Keratinocyte (primary cell): Measurements from ENCODE around the gene FBN2. TPM values are rescaled to one million over a fixed set of nuclear protein-coding genes. Genes with fewer than 3 reads are reported as not detected.
A peak's percentile ranks its signal among the peaks of the same experiment; 100 is the strongest.

Source experiments
- DNase-seq: peaks from one replicate; pipeline ENCODE4 v3.0.0-alpha.2; 2011; ENCODE audit warnings: low read depth, missing footprints, low spot score
- FAIRE-seq: peaks from 2 replicates; lab custom pipeline; 2011; peaks lifted over from hg19 to GRCh38; lab: Jason Lieb, UNC
- H2AFZ ChIP-seq: 2 replicates; pipeline ENCODE4 v1.6.0; 2012; ENCODE audit warnings: low read length, control low read depth, inconsistent platforms; ENCODE audit not compliant: control insufficient read depth
- H3K27ac ChIP-seq: 2 replicates; pipeline ENCODE4 v1.5.1; 2011; ENCODE audit warnings: low read length; ENCODE audit not compliant: control insufficient read depth, insufficient read depth
- H3K27me3 ChIP-seq: 3 replicates; pipeline ENCODE4 v1.6.0; 2011; ENCODE audit warnings: low read length; ENCODE audit not compliant: control insufficient read depth, insufficient read depth; ENCODE audit errors: extremely low read depth
- H3K36me3 ChIP-seq, 2 experiments: 2 replicates in 1 of 2; 3 replicates in 1 of 2; pipeline ENCODE4 v1.5.1; 2011; ENCODE audit warnings: low read length in 2 of 2, mild to moderate bottlenecking in 1 of 2; ENCODE audit not compliant: control insufficient read depth in 2 of 2, insufficient read depth in 2 of 2; ENCODE audit errors: extremely low read depth in 1 of 2
- H3K4me1 ChIP-seq: 3 replicates; pipeline ENCODE4 v1.5.1; 2011; ENCODE audit warnings: low read length; ENCODE audit not compliant: control insufficient read depth, insufficient read depth; ENCODE audit errors: extremely low read depth
- H3K4me2 ChIP-seq: 3 replicates; pipeline ENCODE4 v1.6.0; 2011; ENCODE audit warnings: low read depth, low read length; ENCODE audit not compliant: control insufficient read depth, insufficient read depth; ENCODE audit errors: extremely low read depth
- H3K4me3 ChIP-seq, 3 experiments: fragments of 200-600 bp in 1 of 3; sonication (generic) in 1 of 3; 2 replicates in 2 of 3; 3 replicates in 1 of 3; pipeline ENCODE4 v1.5.1; 2011 to 2016; ENCODE audit warnings: low read length in 3 of 3, mild to moderate bottlenecking in 3 of 3, control low read depth in 2 of 3, inconsistent platforms in 1 of 3, low read depth in 1 of 3, mixed read lengths in 1 of 3, mixed run types in 1 of 3, moderate library complexity in 1 of 3; ENCODE audit not compliant: control insufficient read depth in 2 of 3, insufficient read depth in 2 of 3; ENCODE audit errors: extremely low read depth in 1 of 3
- H3K79me2 ChIP-seq: 2 replicates; pipeline ENCODE4 v1.6.0; 2012; ENCODE audit warnings: low read length; ENCODE audit not compliant: control insufficient read depth, insufficient read depth
- H3K9ac ChIP-seq: 3 replicates; pipeline ENCODE4 v1.6.0; 2011; ENCODE audit warnings: low read length; ENCODE audit not compliant: control insufficient read depth, insufficient read depth; ENCODE audit errors: extremely low read depth
- H3K9me1 ChIP-seq: 3 replicates; pipeline ENCODE4 v1.6.0; 2011; ENCODE audit warnings: low read length; ENCODE audit not compliant: control insufficient read depth, insufficient read depth; ENCODE audit errors: extremely low read depth
- H3K9me3 ChIP-seq: 2 replicates; pipeline ENCODE4 v1.5.1; 2012; ENCODE audit warnings: low read depth, low read length; ENCODE audit not compliant: control insufficient read depth
- H4K20me1 ChIP-seq: 3 replicates; pipeline ENCODE4 v1.6.0; 2011; ENCODE audit warnings: low read length; ENCODE audit not compliant: control insufficient read depth, insufficient read depth; ENCODE audit errors: extremely low read depth
- CTCF ChIP-seq, 3 experiments: IDR thresholded peaks in 1 of 3; conservative IDR thresholded peaks in 1 of 3; optimal IDR thresholded peaks in 1 of 3; 2 replicates in 2 of 3; 3 replicates in 1 of 3; pipeline versions ENCODE3 to v1.5.1; 2011; ENCODE audit warnings: low read length in 3 of 3, mild to moderate bottlenecking in 3 of 3, moderate library complexity in 2 of 3, control low read depth in 1 of 3, inconsistent platforms in 1 of 3; ENCODE audit not compliant: insufficient read depth in 2 of 3; ENCODE audit errors: extremely low read depth in 1 of 3
- EZH2 ChIP-seq: IDR thresholded peaks from one replicate; pipeline ENCODE4 v1.6.1; 2012; ENCODE audit warnings: inconsistent platforms, mild to moderate bottlenecking, low read length, moderate library complexity
- dilution Hi-C: fragments of 300-500 bp; cut with MboI; formaldehyde crosslinking; loops from one replicate; pipeline ENCODE4 v1.7.0; 2020; ENCODE audit warnings: low sequenced_read_pairs; ENCODE audit not compliant: extremely low pct_ligation_motif_present
- polyA plus RNA-seq, 5 experiments: library from polyadenylated mRNA; depleted of rRNA in 3 of 5; stranded (reverse) in 3 of 5; stranded (forward) in 1 of 5; unstranded in 1 of 5; fragments of >200 nt; gene quantifications; 1 replicate in 1 of 5; 2 replicates in 3 of 5; 3 replicates in 1 of 5; pipeline versions ENCODE4 v1.2.1 to v1.2.3, GENCODE V29; 2011 to 2012; ENCODE audit warnings: missing spikeins in 2 of 5, low read depth in 1 of 5, low replicate concordance in 1 of 5

FBN2 gene
- polyA plus RNA-seq, 1 donor (not counting 4 experiments of a cell fraction or from before 2014, with no cell fraction given): 30.1 TPM

DNA sequence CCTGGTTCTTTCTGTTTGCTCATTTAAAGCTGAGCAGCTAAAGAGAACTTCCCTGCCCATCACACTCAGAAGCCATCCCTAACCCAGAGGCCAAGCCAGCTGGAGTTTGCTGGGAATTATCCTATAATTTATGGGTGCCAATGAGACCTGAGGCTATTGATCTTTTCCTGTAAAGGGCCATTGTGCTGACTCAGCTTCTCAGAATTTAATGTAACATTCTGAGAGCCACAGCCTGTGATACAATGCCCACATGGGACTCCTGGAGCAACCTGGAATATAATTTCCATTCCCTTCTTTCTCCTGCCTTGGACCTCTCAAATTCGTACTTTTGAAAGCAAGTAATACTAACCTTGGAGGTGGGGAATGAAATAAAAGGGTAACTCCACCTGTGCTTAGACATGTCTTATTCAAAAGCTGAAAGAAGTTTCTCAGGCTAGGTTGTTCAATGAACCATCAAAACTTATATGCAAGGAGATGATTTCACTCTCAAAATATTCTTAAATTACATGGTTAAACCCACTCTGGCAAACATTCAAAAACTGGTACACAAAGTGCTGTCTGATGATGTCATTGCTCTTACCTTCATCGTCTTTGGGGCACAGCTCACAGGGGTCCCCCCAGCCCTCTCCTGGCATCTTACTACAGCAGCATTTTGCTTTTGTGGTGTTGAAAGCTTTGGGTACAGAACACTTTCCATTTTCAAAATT lies 247.7 kb downstream of the FBN2 start:
- Histone ChIP-seq H3K4me2 (no peak overlapping the region), H3K9ac (no peak overlapping the region), H3K27me3 (no peaks in the 10 kb centered on the region), H3K36me3 (peaks cover 12 to 17% of the 10 kb centered on the region in 2 experiments), H3K4me1 (no peaks in the 10 kb centered on the region), H3K4me3 (no peak overlapping the region), H3K27ac (peak overlapping the region; percentile 14), H2AFZ (no peak overlapping the region), H3K9me1 (no peaks in the 10 kb centered on the region), H3K9me3 (no peaks in the 10 kb centered on the region), H4K20me1 (no peaks in the 10 kb centered on the region), H3K79me2 (no peaks in the 10 kb centered on the region)
- dilution Hi-C loops: no loop called here
- TF ChIP-seq EZH2 (no peak), CTCF (optimal IDR thresholded peaks at IDR 0.05 in 1 of 3, IDR thresholded peaks at IDR 0.05 in 1 of 3, conservative IDR thresholded peaks at IDR 0.05 in 1 of 3; ENCODE audit: extremely low read depth in 1 of 3, insufficient read depth in 2 of 3, low read length in 3 of 3) (no peak)
- DNase-seq: no peak
- FAIRE-seq: no peak

DNA sequence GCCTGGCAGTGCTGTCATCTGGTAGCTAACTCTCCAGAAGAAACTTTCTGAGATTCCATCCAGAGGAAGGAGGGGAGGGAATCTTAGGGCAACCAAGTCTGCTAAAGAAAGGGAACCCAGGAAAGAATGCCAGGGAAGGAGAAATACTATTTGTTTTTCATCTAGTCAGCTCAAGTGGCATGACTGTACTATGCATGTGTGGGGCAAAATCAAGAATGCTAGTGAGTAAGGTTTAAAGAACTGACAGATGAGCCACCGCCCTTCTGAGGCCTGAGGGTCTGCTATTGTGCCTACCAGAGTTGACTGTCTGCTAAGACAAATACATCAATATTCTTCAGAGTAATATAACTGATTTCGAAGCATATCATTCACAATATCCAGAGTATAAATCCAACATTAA lies 250.3 kb downstream of the FBN2 start:
- dilution Hi-C loops: no loop called here
- Histone ChIP-seq H3K27me3 (no peaks in the 10 kb centered on the region), H4K20me1 (no peaks in the 10 kb centered on the region), H3K79me2 (no peaks in the 10 kb centered on the region), H3K36me3 (peaks cover 13 to 17% of the 10 kb centered on the region in 2 experiments), H3K9me3 (no peaks in the 10 kb centered on the region), H3K4me3 (no peak overlapping the region), H3K9ac (no peak overlapping the region), H3K9me1 (no peaks in the 10 kb centered on the region), H3K4me1 (no peaks in the 10 kb centered on the region), H3K4me2 (no peak overlapping the region), H2AFZ (no peak overlapping the region), H3K27ac (no peak overlapping the region)
- TF ChIP-seq CTCF (optimal IDR thresholded peaks at IDR 0.05 in 1 of 3, IDR thresholded peaks at IDR 0.05 in 1 of 3, conservative IDR thresholded peaks at IDR 0.05 in 1 of 3; ENCODE audit: extremely low read depth in 1 of 3, insufficient read depth in 2 of 3, low read length in 3 of 3): no peak
- no peak for TF ChIP-seq EZH2
- FAIRE-seq (no peak), DNase-seq (no peak)
